ENCODE results near the gene BTNL2. TPM values are rescaled to one million over a fixed set of nuclear protein-coding genes. Genes with fewer than 3 reads are reported as not detected.

BTNL2 gene
- total RNA-seq, 2 experiments from 2014 or later: not detected

DNA sequence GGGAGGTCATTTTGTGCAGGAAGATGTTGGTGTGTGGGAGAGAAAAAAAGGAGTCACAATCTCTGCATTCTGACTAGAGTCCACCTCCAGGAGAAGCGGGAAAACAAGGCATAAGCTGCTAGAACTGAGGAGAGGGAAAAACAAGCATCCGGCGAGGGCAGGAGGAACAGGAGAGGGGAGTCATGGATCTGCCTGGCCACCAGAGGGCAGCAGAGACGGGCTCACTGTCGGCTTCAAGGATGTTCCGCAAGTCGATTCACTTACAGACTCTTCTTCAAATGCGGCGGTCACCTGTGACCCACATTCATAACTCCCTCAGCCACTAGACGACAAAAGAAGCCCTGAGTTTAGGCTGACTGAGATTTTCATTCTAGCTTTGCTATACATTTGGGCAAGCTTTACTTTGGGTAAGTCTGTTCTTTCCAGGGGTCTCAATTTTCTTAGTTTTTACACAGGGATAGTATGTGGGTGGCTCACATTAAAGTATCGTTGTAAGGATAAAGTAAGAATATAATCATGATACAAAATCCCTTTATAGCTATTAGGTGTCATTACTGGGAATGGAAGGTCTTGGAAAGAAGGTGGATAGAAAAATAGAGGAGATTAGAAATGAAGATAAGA lies 6.6 kb upstream of the BTNL2 start:
- Histone ChIP-seq H3K27me3 (ENCODE audit: control insufficient read depth in 1 of 2, insufficient read depth in 2 of 2, low read length in 2 of 2) (peaks cover 8 to 17% of the 10 kb centered on the region in 2 experiments), H3K4me3 (ENCODE audit: low read length) (no peak overlapping the region), H3K9me3 (ENCODE audit: control insufficient read depth in 1 of 2, insufficient read depth in 1 of 2, low read length in 2 of 2) (no peaks in the 10 kb centered on the region), H3K4me1 (ENCODE audit: insufficient read depth, low read length) (peaks cover 5% of the 10 kb centered on the region), H3K36me3 (ENCODE audit: insufficient read depth, low read length) (no peaks in the 10 kb centered on the region), H3K27ac (ENCODE audit: low read depth in 1 of 2, low read length in 2 of 2) (no peak overlapping the region)
- intact Hi-C loops (cut with DNase I, micrococcal nuclease): loop anchor here (1.0 to 2.0 kb wide), 5 partner anchors 287 to 455 kb away; no protein-coding TSS in a partner anchor
- ChIA-PET POLR2A (interaction anchor here (0.6 to 2.0 kb wide), 3 partner anchors 9 to 372 kb away, joined by 3 to 4 read pairs (median 3); no protein-coding TSS in a partner anchor), CTCF (interaction anchor here (0.7 to 4.7 kb wide), 15 partner anchors 12 to 454 kb away, joined by 3 to 13 read pairs (median 4); partner anchors contain the start of gene TAP2)
- no peaks in the 10 kb centered on the region for H3K9me3 Mint-ChIP-seq
- no peaks in the 10 kb centered on the region for H3K36me3 Mint-ChIP-seq (ENCODE audit: low read depth)
- H3K27me3 Mint-ChIP-seq: peaks cover 56% of the 10 kb centered on the region
- peak; percentile 97 for TF ChIP-seq CTCF (IDR thresholded peaks at IDR 0.05)
- H3K4me3 Mint-ChIP-seq: no peak overlapping the region
- H3K4me1 Mint-ChIP-seq (ENCODE audit: low read depth): peaks cover 11% of the 10 kb centered on the region
- DNase-seq: peak; percentile 76 to 91 (median 83)
- ATAC-seq (ENCODE audit: poor library complexity): peak; percentile 87
- H3K27ac Mint-ChIP-seq: no peak overlapping the region

DNA sequence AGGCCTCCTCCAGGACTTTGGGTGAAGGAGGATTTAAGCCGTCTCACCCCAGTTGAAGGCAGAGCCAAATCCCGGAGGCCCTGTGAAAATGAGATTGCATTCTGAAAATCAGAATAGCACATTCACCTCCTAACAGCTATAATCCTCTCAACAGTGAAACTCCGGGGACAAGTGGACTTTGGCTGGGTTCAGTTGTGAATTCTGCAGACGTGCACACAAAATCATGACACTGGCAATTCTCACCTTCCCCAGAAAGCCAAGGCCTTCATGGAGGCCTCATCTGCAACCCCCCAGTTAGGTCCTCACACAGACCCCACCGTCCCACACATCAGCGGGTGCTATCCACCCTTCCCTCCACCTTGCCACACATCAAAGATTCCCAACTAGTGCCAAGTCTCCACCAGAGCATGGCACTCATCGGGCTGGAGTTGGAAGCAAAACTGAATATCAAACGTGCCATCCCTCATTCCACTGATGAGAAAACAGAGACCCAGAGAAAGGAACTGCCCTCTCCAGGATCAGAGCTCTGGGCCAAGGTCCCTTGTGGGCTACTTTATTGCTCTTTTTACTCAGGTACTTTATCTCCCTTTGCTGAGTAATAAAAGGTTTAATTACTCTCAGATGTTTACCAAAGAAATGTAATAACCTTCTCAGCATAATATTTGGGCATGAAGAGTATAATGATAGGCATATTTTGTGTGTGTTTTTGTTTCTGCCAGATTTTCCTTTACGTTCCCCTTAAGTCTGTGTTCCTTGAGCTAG lies 4.8 kb upstream of the BTNL2 start:
- no peak for TF ChIP-seq CTCF (IDR thresholded peaks at IDR 0.05)
- Histone ChIP-seq H3K4me3 (ENCODE audit: low read length) (no peak overlapping the region), H3K4me1 (ENCODE audit: insufficient read depth, low read length) (peaks cover 5% of the 10 kb centered on the region), H3K27ac (ENCODE audit: low read depth in 1 of 2, low read length in 2 of 2) (no peak overlapping the region), H3K27me3 (ENCODE audit: control insufficient read depth in 1 of 2, insufficient read depth in 2 of 2, low read length in 2 of 2) (peaks cover 10 to 17% of the 10 kb centered on the region in 2 experiments), H3K9me3 (ENCODE audit: control insufficient read depth in 1 of 2, insufficient read depth in 1 of 2, low read length in 2 of 2) (no peaks in the 10 kb centered on the region), H3K36me3 (ENCODE audit: insufficient read depth, low read length) (no peaks in the 10 kb centered on the region)
- no peak for DNase-seq
- Mint-ChIP-seq H3K9me3 (no peaks in the 10 kb centered on the region), H3K27ac (no peak overlapping the region), H3K36me3 (ENCODE audit: low read depth) (no peaks in the 10 kb centered on the region), H3K4me3 (no peak overlapping the region), H3K27me3 (peaks cover 65% of the 10 kb centered on the region), H3K4me1 (ENCODE audit: low read depth) (peaks cover 11% of the 10 kb centered on the region)
- ChIA-PET POLR2A (interaction anchor here (1.4 kb wide), 1 partner anchor 280 kb away, joined by 3 read pairs; no protein-coding TSS in a partner anchor), CTCF (interaction anchor here (2.5 kb wide), 1 partner anchor 291 kb away, joined by 9 read pairs; no protein-coding TSS in a partner anchor)
- intact Hi-C loops (cut with DNase I, micrococcal nuclease): no loop called here
- no peak for ATAC-seq (ENCODE audit: poor library complexity)

- ChIA-PET POLR2A (interaction anchor here (1.4 kb wide), 1 partner anchor 281 kb away, joined by 3 read pairs; no protein-coding TSS in a partner anchor), CTCF (no interaction called here)
- ATAC-seq (ENCODE audit: poor library complexity) (no peak), DNase-seq (no peak)
- Histone ChIP-seq H3K9me3 (ENCODE audit: control insufficient read depth in 1 of 2, insufficient read depth in 1 of 2, low read length in 2 of 2) (no peaks in the 10 kb centered on the region), H3K4me1 (ENCODE audit: insufficient read depth, low read length) (peaks cover 5% of the 10 kb centered on the region), H3K4me3 (ENCODE audit: low read length) (no peak overlapping the region), H3K27me3 (ENCODE audit: control insufficient read depth in 1 of 2, insufficient read depth in 2 of 2, low read length in 2 of 2) (peaks cover 7 to 10% of the 10 kb centered on the region in 2 experiments), H3K27ac (ENCODE audit: low read depth in 1 of 2, low read length in 2 of 2) (no peak overlapping the region), H3K36me3 (ENCODE audit: insufficient read depth, low read length) (no peaks in the 10 kb centered on the region)
- Mint-ChIP-seq H3K27me3 (peaks cover 65% of the 10 kb centered on the region), H3K4me3 (no peak overlapping the region), H3K9me3 (no peaks in the 10 kb centered on the region), H3K4me1 (ENCODE audit: low read depth) (peaks cover 11% of the 10 kb centered on the region), H3K36me3 (ENCODE audit: low read depth) (no peaks in the 10 kb centered on the region), H3K27ac (no peak overlapping the region)
- TF ChIP-seq CTCF (IDR thresholded peaks at IDR 0.05): no peak
- intact Hi-C loops (cut with DNase I, micrococcal nuclease): no loop called here
These were observed 3.9 kb upstream of the BTNL2 start for GRCh38 chr6:32410906-32411305.
